Measurements from ENCODE around the gene FLAD1. TPM values are rescaled to one million over a fixed set of nuclear protein-coding genes. Genes with fewer than 3 reads are reported as not detected.

FLAD1 gene
- total RNA-seq (10 to 100 TPM; 10.9 to 37.0 TPM), polyA plus RNA-seq (10 to 100 TPM; 29.3 to 31.9 TPM)
- long read RNA-seq, donor 1, partial matches to known transcripts: 6 of 9 reads
- long read RNA-seq, donor 1, other reads (novel, unspliced or antisense): 0 of 9 reads
- long read RNA-seq, donor 2, partial matches to known transcripts: 0 of 3 reads
- long read RNA-seq, donor 2, other reads (novel, unspliced or antisense): 0 of 3 reads
- long read RNA-seq, donor 3, partial matches to known transcripts: 0 of 1 reads
- long read RNA-seq, donor 3, other reads (novel, unspliced or antisense): 0 of 1 reads
- long read RNA-seq, donor 4, partial matches to known transcripts: 0 of 3 reads
- long read RNA-seq, donor 4, other reads (novel, unspliced or antisense): 0 of 3 reads
- long read RNA-seq, donor 5, partial matches to known transcripts: 0 of 2 reads
- long read RNA-seq, donor 5, other reads (novel, unspliced or antisense): 0 of 2 reads

DNA sequence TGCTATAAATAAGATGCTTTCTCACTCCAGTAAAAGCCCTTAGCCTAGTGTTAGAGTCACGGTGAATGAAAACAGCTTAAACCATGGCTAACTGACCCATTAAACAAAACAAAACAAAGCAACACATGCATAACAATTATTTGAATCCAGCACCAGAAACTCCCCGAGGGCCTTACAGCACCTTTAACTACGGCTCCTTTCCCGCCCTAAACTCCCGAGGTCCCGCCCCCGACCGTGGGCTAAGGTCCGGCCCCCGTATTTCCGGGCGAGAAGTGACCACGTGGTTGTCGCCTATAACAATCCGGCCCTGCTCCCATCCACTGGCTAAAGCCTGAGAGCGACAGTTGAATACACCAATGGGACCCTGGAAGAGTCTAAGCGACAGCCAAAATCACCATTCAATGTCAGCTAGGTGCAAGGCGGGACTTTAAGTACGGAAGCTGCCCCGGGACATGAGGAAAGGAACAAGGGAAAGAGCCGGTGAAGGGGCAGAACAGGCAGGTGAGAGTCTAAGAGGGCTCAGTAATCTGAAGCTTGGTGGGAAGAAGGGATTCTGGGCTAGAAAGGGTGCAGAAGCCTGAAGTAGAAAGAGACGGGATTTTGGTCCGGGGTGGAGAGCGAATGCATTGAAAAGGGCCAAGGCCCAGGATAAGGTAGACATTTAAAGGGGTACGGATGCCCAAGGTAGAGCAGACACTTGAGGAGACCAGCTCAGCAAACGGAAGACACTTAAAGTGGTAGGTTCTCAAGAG is at the start of gene FLAD1:
FLAD1 (plus strand) TSS at position 448 of the 752 bp plus-strand sequence. CDS start 351 bp downstream, outside the sequence.
- no peaks in the 10 kb centered on the region for H3K27me3 ChIP-seq (ENCODE audit: control insufficient read depth in 3 of 3, insufficient read depth in 3 of 3, low read length in 2 of 3)
- peak within 1 kb of the TSS; percentile 62 to 76 for H3K27ac ChIP-seq (ENCODE audit: low read depth in 1 of 2, low read length in 1 of 2)
- TF ChIP-seq, protein P1, sequence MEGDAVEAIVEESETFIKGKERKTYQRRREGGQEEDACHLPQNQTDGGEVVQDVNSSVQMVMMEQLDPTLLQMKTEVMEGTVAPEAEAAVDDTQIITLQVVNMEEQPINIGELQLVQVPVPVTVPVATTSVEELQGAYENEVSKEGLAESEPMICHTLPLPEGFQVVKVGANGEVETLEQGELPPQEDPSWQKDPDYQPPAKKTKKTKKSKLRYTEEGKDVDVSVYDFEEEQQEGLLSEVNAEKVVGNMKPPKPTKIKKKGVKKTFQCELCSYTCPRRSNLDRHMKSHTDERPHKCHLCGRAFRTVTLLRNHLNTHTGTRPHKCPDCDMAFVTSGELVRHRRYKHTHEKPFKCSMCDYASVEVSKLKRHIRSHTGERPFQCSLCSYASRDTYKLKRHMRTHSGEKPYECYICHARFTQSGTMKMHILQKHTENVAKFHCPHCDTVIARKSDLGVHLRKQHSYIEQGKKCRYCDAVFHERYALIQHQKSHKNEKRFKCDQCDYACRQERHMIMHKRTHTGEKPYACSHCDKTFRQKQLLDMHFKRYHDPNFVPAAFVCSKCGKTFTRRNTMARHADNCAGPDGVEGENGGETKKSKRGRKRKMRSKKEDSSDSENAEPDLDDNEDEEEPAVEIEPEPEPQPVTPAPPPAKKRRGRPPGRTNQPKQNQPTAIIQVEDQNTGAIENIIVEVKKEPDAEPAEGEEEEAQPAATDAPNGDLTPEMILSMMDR (IDR thresholded peaks at IDR 0.05; ENCODE audit: control extremely low read depth, extremely low read depth): no peak
- WGBS, 2 donors: 0 to 1% methylated on average over 26 of the region's 26 CpGs
- ATAC-seq (ENCODE audit: insufficient read depth, low FRiP score): peak; percentile 99
- no peaks in the 10 kb centered on the region for H3K9me3 ChIP-seq (ENCODE audit: control insufficient read depth in 4 of 4, insufficient read depth in 3 of 4, low read length in 3 of 4)
- H3K4me3 ChIP-seq: peak within 1 kb of the TSS; percentile 82
- peaks cover 0 to 14% (median 6%) of the 10 kb centered on the region in 5 donors for H3K4me1 ChIP-seq (ENCODE audit: control insufficient read depth in 5 of 5, insufficient read depth in 5 of 5, low read length in 5 of 5)
- H3K9ac ChIP-seq (ENCODE audit: insufficient read depth in 1 of 2, low read length in 2 of 2): peak within 1 kb of the TSS; percentile 69 to 88
- peaks cover 0 to 12% (median 6%) of the 10 kb centered on the region in 4 donors for H3K36me3 ChIP-seq (ENCODE audit: control insufficient read depth in 4 of 4, insufficient read depth in 4 of 4, low read length in 4 of 4)
- peak; percentile 98 to 100 (median 99) for DNase-seq

DNA sequence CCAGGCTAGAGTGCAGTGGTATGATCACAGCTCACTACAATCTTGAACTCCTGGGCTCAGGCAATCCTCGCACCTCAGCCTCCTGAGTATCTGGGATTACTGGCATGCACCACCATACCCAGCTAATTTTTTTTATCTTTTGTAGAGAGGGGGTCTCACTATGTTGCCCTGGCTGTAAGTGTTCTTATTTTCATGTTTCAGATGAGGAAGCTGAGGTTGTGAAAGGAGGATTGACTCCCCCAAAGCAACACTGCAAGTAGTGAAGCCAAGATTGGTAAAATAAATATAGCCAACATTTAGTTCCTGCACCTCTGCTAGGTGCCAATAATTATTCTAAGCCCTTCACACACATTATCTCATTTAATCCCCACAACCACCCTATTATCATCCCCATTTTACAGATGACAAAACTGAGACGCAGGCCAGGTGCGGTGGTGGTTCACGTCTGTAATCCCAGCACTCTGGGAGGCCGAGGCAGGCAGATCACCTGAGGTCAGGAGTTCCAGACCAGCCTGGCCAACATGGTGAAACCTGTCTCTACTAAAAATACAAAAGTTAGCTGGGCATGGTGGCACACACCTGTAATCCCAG is 48.7 kb upstream of the FLAD1 start:
- H3K9me3 ChIP-seq (ENCODE audit: control insufficient read depth in 4 of 4, insufficient read depth in 3 of 4, low read length in 3 of 4): no peaks in the 10 kb centered on the region
- TF ChIP-seq, protein P1 (IDR thresholded peaks at IDR 0.05; ENCODE audit: control extremely low read depth, extremely low read depth): no peak
- peaks cover 0 to 12% (median 8%) of the 10 kb centered on the region in 5 donors for H3K4me1 ChIP-seq (ENCODE audit: control insufficient read depth in 5 of 5, insufficient read depth in 5 of 5, low read length in 5 of 5)
- no peak overlapping the region for H3K27ac ChIP-seq (ENCODE audit: low read depth in 1 of 2, low read length in 1 of 2)
- H3K36me3 ChIP-seq (ENCODE audit: control insufficient read depth in 4 of 4, insufficient read depth in 4 of 4, low read length in 4 of 4): peaks cover 0 to 6% (median 0%) of the 10 kb centered on the region in 4 donors
- H3K9ac ChIP-seq (ENCODE audit: insufficient read depth in 1 of 2, low read length in 2 of 2): no peak overlapping the region
- ATAC-seq (ENCODE audit: insufficient read depth, low FRiP score) (no peak), DNase-seq (no peak)
- no peaks in the 10 kb centered on the region for H3K27me3 ChIP-seq (ENCODE audit: control insufficient read depth in 3 of 3, insufficient read depth in 3 of 3, low read length in 2 of 3)
- H3K4me3 ChIP-seq: no peak overlapping the region
- WGBS, 2 donors: 96% methylated on average over 5 of the region's 5 CpGs

DNA sequence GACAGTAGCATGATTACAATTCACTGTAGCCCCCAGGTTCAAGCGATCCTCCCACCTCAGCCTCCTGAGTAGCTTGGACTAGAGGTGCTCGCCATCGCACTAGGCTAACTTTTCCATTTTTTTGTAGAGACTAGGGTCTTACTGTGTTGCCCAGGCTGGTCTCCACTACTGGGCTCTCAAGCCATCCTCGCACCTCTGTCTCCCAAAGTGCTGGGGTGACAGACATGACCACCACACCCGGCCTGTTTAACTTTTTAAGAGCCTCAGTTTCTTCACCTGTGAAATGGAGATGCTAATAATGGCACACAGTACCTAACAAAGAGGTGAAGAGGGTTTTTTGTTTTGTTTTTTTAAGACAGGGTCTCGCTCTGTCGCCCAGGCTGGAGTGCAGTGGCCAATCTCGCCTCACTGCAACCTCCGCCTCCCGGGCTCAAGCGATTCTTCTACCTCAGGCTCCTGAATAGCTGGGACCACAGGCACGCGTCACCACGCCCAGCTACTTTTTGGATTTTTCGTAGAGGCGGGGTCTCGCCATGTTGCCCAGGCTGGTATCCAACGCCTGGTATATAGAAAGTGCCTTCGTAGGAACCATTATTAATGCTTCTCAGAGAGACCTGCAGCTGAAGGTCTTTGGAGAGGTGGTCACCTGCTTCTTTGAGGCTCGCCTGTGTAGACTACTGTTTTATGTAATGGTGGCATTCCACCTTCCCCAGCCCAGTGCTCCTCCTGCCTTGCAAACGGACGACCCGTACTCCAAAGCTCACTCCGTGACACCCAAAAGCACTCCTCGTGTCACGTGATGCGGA is 47.2 kb upstream of the FLAD1 start:
- TF ChIP-seq, protein P1 (IDR thresholded peaks at IDR 0.05; ENCODE audit: control extremely low read depth, extremely low read depth): no peak
- WGBS, 2 donors: 34 to 46% methylated on average over 27 of the region's 27 CpGs
- ATAC-seq (ENCODE audit: insufficient read depth, low FRiP score): no peak

More for the DNA sequence above, 47.2 kb upstream of the FLAD1 start:
- no peak for DNase-seq
- Histone ChIP-seq H3K27ac (ENCODE audit: low read depth in 1 of 2, low read length in 1 of 2) (peak overlapping the region; percentile 86 to 99), H3K27me3 (ENCODE audit: control insufficient read depth in 3 of 3, insufficient read depth in 3 of 3, low read length in 2 of 3) (no peaks in the 10 kb centered on the region), H3K9ac (ENCODE audit: insufficient read depth in 1 of 2, low read length in 2 of 2) (peak overlapping the region; percentile 78 to 98), H3K4me1 (ENCODE audit: control insufficient read depth in 5 of 5, insufficient read depth in 5 of 5, low read length in 5 of 5) (peaks cover 0 to 16% (median 9%) of the 10 kb centered on the region in 5 donors), H3K4me3 (peak overlapping the region; percentile 63), H3K9me3 (ENCODE audit: control insufficient read depth in 4 of 4, insufficient read depth in 3 of 4, low read length in 3 of 4) (no peaks in the 10 kb centered on the region), H3K36me3 (ENCODE audit: control insufficient read depth in 4 of 4, insufficient read depth in 4 of 4, low read length in 4 of 4) (peaks cover 0 to 3% (median 0%) of the 10 kb centered on the region in 4 donors)
